GM12873 (cell line): ENCODE results near the gene GOSR2.

ENCODE experiments used
- CTCF ChIP-seq: IDR thresholded peaks from 2 replicates; pipeline ENCODE4 v1.5.1; 2012; ENCODE audit warnings: low read depth, mild to moderate bottlenecking, moderate library complexity, low read length, control low read depth; ENCODE audit not compliant: insufficient read depth; ENCODE audit errors: missing control alignments

The GOSR2 gene

GRCh38 chr17:46886310-46886663 is 36.7 kb upstream of the GOSR2 start:
- no peak for TF ChIP-seq CTCF

GRCh38 chr17:46887717-46888116 is 35.2 kb upstream of the GOSR2 start:
- no peak for TF ChIP-seq CTCF

GRCh38 chr17:46888727-46889126 is 34.2 kb upstream of the GOSR2 start:
- TF ChIP-seq CTCF: no peak

- TF ChIP-seq CTCF: no peak
Observed at GRCh38 chr17:46889519-46889918, 33.4 kb upstream of the GOSR2 start.

GRCh38 chr17:46889992-46890564 is 32.9 kb upstream of the GOSR2 start:
- TF ChIP-seq CTCF: no peak

GRCh38 chr17:46890638-46891037 is 32.3 kb upstream of the GOSR2 start:
- TF ChIP-seq CTCF: no peak

- no peak for TF ChIP-seq CTCF
Observed at GRCh38 chr17:46892192-46892703, 30.7 kb upstream of the GOSR2 start.
